Stimulated activated CD8-positive, alpha-beta memory T cell treated with anti-CD3 and anti-CD28 coated beads, Interleukin-7, amount 100 ng/mL, for 24 hours (primary cell): ENCODE measurements around the gene ZNF439.
A peak's percentile ranks its signal among the peaks of the same experiment; 100 is the strongest.
"Not testable (repeated sequence)": the region's sequence is repeated elsewhere in the genome, so short reads cannot be mapped to it uniquely, and the experiment has no call there.

ENCODE experiments used
- DNase-seq: peaks from one replicate; pipeline ENCODE4 v3.0.0-alpha.2; 2020; ENCODE audit warnings: low read depth

Gene ZNF439

DNA sequence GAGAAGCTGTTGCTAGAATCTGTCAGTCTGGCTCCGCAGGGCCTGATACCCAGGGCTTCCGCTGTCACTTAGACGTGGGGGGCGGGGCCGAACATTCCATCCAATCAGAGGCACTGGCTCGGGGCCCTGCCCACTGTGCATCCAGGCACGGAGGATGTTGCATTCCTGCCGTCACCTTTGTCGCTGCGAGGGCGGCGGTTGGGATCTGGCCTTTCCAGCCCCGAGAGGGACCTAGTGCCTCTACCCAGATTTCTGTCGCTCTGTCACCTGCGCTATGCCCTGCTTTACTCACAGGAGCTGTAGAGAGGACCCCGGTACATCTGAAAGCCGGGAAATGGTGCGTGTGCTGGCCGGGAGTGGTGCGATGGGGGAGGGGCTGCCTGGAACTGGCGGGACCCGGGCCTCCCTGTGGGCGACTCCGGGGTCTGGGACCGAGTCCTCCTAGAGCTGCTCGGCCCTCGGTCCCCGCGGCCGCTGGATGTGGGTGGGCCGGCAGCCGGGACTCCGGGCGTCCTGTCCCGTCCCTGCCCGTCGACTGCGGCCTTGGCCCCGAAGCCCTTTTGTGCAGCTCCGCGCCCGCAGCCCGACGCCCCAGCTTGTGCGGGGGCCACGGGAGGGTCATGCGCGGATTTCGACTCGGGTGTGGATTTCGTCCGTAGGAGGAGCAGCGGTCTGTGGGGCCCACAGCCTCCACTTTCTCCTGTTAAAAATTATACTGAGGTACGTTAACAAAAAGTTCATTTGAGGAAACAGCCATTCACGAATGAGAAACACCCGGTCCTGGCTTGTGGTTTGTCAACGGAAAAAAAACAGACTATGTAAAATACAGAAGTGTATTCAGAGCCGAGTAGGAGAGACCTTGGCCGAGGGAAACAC lies at the start of gene ZNF439:
Gene ZNF439, plus strand, starts transcription at position 133 of the 876 bp plus-strand sequence. Its CDS starts 142 bp downstream, at position 275.
- DNase-seq: peak; percentile 81

DNA sequence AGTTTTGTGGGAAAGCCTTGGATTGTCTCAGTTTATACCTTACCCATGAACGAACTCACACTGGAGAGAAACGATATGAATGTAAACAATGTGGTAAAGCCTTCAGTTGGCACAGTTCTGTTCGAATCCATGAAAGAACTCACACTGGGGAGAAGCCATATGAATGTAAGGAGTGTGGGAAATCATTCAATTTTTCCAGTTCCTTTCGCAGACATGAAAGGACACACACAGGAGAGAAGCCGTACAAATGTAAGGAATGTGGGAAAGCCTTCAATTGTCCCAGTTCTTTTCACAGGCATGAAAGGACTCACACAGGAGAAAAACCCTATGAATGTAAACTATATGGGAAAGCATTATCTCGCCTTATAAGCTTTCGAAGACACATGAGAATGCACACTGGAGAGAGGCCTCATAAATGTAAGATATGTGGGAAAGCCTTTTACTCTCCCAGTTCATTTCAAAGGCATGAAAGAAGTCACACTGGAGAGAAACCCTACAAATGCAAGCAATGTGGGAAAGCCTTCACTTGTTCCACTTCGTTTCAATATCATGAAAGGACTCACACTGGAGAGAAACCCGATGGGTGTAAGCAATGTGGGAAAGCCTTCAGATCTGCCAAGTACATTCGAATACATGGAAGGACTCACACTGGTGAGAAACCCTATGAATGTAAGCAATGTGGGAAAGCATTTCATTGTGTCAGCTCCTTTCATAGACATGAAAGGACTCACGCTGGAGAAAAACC lies 42.0 kb upstream of the ZNF439 start:
- no peak for DNase-seq

DNA sequence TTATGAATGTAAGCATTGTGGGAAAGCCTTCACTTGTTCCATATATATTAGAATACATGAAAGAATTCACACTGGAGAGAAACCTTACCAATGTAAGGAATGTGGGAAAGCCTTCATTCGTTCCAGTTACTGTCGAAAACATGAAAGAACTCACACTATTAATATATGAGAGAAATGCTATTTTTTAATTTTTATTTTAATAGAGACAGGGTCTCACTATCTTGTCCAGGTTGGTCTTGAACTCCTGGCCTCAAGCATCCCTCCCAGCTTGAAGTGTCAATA lies 41.5 kb upstream of the ZNF439 start:
- DNase-seq: no peak

DNA sequence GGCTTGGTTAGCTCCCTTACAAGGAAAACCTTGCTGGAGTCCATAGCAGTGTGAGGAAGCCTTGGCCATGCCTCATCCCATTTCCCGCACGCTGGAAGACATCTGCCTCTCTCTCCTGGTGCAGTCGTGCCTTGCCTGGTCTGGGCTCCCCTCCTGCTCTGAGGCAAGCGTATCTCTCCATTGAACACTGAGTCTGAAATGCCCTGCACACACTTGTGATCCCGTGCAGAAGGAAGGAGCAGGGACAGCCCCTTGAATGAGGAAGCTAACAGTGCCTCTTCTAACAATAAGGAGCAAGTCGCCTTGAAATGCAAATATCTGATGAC lies 34.9 kb upstream of the ZNF439 start:
- DNase-seq: no peak

DNA sequence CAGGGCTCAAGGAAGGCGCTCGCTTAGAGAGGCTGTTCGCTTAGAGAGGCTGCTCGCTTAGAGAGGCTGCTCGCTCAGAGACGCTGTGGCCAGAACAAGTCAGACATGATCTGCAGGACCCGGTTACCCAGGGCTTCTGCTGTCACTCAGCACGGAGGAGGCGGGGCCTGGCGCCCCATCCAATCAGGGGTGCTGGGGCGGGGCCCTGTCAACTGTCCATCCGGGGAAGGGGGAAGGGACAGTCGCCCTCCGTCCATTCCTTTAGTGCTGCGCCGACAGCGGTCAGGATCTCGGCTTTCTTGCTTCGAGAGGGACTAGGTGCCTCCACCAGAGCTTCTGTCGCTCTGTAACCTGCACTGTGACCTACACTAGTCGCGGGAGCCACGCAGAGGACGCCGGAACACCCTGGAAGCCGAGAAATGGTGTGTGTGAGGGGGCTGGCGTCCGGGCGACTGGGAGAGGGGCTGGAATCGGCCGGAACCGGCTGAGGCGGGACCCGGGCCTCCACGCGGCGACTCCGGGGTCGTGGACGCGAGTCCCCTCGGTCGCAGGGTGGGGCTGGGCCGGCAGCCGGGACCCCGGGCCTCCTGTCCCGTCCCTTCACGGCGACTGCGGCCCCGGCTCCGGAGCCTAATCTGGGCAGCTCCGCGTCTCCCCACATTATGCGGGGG lies 34.4 kb upstream of the ZNF439 start, which contains the start of gene ZNF440:
Gene ZNF440, plus strand, starts transcription at position 245 of the 671 bp plus-strand sequence. Its CDS starts 175 bp downstream, at position 420.
- DNase-seq: peak; percentile 79

DNA sequence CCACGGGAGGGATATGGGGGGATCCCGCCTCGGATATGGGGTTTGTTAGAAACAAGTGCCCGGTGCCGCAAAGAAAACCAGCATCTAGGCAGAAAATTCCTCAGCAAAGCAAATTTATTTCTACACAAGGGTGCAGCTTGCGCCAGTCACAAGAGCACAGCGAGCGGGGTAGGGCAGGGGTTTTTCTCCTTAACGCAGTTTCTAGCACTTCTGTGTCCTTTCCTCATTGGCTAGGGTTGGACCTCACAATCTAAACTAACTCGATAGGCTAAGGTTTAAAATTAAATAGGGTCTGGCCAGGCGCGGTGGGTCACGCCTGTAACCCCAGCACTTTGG lies 33.9 kb upstream of the ZNF439 start:
- DNase-seq: no peak

DNA sequence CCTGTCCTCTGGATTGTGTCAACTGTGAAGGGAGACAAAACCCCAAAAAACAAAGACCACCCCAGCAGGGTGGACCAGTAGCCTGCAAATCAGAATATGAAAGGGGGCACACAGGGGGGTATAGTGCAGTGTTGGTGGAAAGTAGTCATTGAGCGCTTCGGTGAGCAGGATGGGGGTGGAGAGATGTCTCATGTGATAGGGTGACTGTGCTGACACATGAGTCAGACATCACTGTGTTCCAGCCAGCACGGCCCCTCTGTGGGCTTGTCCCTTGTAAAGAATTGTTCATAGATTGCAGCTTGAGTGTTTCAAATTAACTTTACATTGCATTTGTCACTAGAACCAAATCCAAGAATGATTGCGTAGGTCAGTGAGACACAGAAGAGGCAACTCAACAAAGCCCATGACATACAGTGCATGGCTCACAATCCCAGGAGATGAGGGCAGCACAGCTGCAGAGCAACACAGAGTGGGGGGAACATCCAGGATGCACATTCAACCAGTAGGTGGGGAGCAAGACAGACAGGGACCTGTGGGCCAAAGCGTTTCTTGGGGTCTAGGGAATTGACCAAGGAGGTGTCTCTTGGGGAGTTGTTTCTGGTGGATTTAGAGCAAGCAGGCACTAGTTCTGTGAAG lies 26.9 kb upstream of the ZNF439 start:
- no peak for DNase-seq

DNA sequence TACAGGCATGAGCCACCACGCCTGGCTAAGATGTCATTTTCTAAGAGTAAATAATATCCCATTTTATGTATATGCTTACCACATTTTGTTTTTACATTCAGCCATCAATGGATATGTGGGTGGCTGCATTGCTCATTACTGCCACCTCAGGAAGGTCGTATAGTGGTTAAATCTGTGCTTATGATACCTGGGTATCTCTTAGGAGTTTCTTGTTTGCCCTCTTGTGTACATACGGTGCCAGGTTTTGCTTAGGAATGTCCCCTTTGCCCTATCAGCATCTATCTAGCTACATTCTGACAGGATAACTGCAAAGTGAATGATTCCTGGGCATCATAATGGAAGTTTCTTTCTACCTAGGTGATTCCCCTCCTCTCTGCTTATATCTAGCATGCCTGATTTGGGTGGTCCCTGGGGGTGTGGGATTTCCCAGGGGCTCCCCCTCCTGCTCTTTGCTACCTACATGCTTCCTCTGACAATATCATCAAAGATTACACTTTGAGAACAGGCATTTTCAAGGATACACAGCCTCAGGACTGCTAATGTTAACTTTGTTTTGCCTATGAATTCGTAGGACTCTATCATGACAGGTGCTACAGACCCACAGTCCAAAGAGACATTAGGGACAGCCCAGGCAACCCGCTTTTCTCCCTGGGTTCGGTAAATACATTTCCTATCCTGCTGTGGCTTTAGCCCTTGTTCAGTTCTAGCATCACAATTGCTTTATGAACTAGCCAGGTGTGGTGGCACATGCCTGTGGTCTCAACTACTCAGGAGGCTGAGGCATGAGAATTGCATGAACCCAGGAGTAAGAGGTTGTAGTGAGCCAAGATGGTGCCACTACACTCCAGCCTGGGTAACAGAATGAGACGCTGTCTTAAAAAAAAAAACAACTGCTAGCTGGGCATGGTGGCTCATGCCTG lies 19.3 kb upstream of the ZNF439 start:
- not testable (repeated sequence) for DNase-seq

DNA sequence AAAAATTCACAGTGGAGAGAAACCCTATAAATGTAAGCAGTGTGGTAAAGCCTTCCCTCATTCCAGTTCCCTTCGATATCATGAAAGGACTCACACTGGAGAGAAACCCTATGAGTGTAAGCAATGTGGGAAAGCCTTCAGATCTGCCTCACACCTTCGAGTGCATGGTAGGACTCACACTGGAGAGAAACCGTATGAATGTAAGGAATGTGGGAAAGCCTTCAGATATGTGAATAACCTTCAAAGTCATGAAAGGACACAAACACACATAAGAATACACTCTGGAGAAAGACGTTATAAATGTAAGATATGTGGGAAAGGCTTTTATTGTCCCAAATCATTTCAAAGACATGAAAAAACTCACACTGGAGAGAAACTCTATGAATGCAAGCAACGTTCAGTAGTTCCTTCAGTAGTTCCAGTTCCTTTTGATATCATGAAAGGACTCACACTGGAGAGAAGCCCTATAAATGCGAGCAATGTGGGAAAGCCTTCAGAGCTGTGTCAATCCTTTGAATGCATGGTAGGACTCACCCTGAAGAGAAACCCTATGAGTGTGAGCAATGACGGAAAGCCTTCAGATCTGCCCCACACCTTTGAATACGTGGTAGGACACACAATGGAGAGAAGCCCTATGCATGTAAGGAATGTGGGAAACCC lies 16.1 kb upstream of the ZNF439 start:
- no peak for DNase-seq

DNA sequence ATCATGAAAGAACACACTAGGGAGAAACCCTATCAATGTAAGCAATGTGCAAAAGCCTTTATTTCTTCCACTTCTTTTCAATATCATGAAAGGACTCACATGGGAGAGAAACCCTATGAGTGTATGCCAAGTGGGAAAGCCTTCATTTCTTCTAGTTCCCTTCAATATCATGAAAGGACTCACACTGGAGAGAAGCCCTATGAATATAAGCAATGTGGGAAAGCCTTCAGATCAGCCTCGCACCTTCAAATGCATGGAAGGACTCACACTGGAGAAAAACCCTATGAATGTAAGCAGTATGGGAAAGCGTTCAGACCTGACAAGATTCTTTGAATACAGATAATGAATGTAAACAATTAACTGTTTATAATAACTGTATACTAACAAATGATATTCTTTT lies 15.0 kb upstream of the ZNF439 start:
- DNase-seq: no peak

DNA sequence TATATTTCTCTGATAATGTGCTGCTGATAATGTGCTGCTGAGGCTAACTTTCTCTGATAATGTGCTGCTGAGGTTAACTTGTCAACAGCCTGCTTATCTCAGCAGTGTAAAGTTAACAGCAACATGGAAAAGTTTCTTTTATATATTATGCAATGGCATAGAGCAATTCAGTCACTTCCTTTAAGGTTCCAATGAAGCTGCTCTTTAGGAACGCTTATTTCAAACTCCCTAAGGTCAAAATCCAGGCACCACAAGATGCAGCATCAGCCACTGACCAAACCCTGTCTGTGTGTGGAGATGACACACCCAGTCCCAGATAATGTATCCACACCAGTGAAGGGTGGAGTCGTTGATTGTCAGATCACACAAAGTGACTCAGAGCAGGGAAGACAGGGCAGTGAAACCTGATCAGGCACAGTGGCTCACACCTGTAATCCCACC lies 12.9 kb upstream of the ZNF439 start:
- DNase-seq: not testable (repeated sequence)

DNA sequence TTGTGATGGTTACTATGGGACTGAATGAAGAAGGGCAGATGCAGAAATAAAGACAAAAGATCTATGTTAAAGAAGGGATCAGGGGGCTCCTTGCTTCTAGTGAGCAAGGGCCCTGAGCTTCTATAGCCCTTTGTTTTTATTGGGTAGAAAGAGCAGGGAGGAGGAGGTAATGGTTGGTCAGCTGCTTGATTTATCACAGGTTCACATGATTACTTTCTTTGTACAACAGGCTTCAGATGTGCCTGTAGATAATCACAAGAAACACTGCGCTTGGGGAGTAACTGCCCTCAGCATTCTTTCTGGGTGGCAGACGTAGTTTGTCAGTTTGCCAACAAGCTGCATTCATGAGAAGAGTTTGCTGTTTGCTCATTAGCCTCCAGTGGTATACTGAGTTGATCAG lies 4.8 kb upstream of the ZNF439 start:
- no peak for DNase-seq

DNA sequence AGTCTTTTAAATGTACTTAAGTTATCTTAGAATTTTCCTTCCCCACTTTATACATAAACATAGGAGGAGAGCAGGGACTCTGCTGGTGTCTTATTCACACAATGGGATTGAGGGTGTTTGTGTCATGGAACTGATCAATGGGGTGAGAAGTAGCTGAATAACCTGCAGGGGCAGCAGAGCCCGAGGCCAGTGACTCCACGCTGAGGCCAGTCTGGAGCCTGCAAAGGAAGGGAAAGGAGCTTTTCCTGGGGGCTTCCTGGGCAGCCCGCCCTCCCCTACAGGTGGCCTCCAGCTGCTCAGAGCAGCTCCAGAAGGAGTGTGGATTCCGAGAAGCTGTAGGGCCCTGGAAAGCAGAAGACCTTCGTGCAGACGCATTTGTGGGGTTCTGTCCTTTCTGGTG lies 911 bp upstream of the ZNF439 start:
- DNase-seq: not testable (repeated sequence)

DNA sequence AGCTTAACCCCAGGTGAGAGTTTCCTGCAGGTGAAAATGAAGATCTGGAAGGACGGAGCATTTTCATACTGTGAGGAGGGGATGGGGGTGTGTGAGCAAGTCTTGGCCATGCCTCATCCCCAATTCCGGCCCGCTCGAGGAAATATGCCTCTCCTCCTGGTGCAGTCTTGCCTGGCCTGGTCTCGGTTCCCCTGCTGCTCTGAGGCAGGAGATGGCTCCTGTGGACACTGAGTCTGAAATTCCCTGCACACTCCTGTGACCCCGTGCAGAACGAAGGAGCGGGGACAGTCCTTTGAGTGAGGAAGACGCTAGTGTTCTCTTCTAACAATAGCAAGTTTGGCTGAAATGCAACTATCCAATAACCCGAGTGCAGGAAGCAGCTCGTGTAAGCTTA lies 329 bp upstream of the ZNF439 start:
- DNase-seq: no peak

DNA sequence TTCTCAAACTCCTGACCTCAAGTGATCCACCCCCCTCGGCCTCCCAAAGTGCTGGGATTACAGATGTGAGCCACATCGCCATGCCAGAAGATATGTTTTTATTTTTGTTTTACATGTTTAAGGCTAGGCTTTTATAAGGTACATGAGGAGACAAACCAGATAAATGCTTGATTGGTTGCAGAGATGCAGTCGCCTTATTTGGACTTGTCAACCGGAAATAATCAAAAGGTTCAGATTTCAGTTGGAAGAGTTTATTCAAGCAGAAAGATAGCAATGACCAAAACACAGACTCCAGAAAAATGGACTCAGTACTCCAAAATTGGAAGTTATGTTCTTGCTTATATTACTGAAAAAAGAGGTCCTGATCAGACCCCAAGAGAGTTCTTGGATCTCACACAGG lies 1.8 kb downstream of the ZNF439 start:
- DNase-seq: not testable (repeated sequence)

DNA sequence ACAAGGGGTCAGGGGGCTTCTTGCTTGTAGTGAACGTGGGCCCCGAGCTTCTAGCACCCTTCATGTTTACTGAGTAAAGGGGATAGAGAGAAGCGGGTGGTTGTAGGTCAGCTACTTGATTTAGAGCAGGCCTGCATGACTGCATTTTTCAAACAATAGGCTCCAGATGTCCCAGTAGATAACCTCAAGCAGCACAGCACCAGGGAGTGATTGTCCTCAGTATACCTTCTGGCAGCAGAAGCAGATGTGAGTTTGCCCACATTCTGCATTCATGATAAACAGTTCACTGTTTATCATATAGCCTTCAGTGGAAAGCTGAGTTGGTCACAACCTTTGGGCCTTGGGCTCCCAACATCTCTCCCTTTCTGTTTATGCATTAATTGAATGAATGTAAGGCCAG lies 4.8 kb downstream of the ZNF439 start:
- DNase-seq: no peak

DNA sequence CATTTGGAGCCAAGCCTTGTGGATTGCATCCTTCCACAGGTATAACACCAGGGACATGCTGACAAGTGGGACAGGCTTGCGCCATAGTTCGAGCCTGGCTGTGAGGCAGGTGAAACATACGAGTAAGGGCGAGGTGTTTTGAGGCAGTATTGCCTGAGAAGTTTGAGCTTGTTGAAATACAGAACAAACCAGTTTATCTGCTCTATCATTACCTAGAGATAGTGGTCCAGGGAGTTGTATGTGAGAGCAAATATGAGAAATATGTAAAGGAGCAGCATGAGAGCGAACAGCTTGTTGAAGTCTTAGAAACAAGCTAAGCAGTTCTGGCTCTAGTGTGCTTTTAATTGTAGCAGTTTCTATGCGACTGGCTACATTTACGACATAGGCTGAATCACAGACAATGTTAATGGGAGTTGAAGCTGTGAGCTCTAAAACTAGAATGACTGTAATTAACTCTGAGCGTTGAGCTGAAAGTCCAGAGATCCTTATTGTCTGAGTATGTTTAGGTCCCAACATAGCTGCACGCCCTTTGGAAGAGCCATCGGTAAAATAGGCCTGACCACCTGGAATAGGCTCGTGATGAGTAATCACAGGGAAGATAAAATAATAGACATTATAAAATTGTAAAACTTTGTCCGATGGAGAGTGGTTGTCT lies 8.2 kb downstream of the ZNF439 start:
- no peak for DNase-seq

DNA sequence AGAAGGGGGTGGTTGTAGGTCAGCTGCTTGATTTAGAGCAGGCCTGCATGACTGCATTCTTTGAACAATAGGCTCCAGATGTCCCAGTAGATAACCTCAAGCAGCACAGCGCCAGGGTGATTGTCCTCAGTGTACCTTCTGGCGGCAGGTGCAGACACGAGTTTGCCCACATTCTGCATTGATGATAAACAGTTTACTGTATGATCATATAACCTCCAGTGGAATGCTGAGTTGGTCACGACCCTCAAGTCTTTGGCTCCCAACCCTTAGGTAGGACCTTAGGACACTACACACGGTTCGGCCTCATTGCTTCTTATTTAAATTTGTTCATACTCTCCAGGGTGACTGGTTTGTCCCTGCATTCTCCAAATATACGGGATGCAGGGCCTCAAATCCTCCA lies 12.2 kb downstream of the ZNF439 start:
- no peak for DNase-seq

DNA sequence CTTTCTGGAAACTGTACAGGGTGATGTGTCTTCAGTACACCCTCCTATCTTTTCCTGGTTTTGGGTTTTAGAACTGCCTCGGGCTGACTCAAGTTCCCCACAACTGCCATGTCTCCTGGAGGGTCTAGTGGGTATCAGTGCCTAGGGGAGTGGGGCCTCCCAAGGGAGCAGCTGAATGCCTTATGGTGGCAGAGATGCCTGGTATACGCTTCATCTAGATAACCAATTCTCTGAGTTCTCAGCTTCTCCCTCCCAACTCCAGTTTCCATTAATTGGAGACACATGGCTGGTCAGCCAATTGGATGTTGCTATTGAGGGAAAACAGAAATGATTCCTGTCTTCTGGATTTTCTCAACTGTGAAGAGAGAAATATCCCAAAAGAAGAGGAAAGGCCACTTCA lies 12.8 kb downstream of the ZNF439 start:
- no peak for DNase-seq

DNA sequence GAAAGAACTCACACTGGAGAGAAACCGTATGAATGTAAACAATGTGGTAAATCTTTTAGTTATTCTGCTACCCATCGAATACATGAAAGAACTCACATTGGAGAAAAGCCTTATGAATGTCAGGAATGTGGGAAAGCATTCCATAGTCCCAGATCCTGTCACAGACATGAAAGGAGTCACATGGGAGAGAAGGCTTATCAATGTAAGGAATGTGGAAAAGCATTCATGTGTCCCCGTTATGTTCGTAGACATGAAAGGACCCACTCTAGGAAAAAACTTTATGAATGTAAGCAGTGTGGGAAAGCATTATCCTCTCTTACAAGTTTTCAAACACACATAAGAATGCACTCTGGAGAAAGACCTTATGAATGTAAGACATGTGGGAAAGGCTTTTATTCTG lies 19.2 kb downstream of the ZNF439 start:
- DNase-seq: not testable (repeated sequence)
